ENCODE measurements around the gene AFDN.
A peak's percentile ranks its signal among the peaks of the same experiment; 100 is the strongest.
"Not testable (repeated sequence)": the region's sequence is repeated elsewhere in the genome, so short reads cannot be mapped to it uniquely, and the experiment has no call there.

The AFDN gene

GRCh38 chr6:167956491-167956890 lies 129.8 kb downstream of the AFDN start:
- DNase-seq = no peak

- DNase-seq = no peak
Measured at GRCh38 chr6:167956983-167957492, 130.3 kb downstream of the AFDN start.

DNA sequence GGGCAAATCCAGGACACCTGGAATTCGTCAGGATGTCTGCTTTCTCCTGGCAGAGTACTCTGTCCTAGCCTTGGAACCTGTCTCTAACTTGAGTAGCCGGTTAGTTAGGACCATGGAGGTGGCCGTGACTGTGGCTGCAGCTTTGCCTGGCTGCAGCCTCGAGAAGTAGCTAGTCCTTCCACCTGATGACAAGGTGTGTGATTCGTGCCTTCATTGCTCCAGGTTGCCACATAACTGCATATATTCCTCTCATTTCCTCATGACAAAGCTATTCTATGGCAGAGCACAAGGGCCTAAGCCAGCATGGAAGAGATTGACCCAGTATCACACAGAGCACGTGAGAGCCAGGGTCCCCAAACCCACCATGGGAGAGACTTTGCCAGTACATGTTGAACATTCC lies 130.9 kb downstream of the AFDN start:
- DNase-seq = no peak

- no peak for DNase-seq
Measured at GRCh38 chr6:167960579-167960978, 133.9 kb downstream of the AFDN start.

- no peak for DNase-seq
Measured at GRCh38 chr6:167962711-167963110, 136.0 kb downstream of the AFDN start.

- no peak for DNase-seq
Measured at GRCh38 chr6:167963589-167964057, 136.9 kb downstream of the AFDN start.

- no peak for DNase-seq
Measured at GRCh38 chr6:167965592-167966539, 139.2 kb downstream of the AFDN start.

DNA sequence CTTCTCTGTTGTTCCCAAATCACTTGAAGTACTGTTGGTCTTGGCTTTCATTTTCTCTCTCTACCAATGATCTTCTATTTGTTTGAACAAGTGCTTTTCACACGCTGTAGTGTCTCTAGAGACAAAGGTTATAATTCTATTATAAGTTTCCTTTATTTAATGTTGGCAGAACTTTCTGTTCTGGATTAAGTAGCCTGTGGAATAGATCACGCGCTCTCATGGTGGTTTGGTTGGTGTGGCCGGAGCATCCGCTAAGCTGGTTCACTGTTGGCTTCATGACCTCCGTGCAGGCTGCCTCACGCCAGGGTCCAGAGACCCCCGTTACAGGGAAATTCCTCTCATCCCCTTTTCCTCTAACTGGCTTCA lies 139.8 kb downstream of the AFDN start:
- no peak for DNase-seq

DNA sequence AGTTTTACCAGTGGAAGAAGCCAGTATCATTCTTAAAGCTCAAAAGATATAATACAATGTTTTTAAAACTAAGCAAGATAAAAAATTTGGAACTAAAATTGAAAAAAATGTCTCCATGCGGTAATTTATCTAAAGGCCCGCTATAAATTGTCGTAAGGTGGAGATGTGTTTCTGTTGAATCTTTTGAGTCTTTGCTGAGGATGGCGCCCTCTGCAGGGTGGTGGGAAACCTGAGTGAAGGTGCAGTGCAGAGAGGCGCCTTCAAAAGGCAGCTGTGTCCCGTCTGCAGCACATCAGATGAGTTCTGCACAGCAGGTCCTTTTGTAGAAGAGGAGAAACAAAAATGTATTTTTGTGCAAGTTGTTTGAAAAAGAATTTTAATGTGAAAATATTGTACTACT lies 141.4 kb downstream of the AFDN start:
- peak in 2 of 3 experiments; percentile 5 to 33 for DNase-seq

DNA sequence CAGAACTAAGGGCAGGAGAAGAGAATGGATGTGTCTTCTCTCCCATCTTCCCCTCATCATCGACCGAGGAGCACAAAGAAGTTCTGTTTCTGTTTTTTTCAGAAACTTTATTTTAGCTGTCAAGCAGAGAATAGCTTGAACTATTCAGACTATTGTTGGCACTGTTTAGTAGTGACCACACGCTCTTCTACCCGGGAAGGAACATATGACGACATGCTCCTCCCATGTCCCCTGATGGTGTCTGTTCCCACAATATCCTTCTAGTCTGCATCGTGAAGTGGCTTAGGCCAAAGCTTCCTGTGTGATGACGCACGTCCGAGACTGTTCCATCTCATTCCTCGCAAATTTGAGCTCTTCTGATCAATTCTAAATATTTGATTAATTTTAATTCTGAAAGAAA lies 143.5 kb downstream of the AFDN start:
- no peak for DNase-seq

DNA sequence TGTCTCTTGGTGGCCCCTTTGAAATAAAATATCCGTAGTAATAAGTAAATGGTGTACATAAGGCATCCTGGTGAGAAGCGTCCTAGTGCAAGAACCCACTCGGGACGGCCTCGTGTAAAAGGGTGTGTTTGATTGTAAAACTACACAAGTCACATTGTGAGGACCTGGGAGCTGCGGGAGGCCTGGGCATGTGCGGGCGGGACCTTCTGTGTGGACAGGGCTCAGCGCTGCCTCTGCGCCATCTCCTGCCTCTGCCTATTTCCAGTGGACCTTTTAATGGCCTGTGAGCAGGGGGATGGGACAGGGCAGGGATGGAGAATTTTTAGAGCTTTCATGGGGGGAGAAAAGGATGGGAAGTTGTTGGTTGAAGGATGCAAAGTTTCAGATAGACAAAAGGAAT lies 145.5 kb downstream of the AFDN start:
- DNase-seq = no peak

- DNase-seq = no peak
Measured at GRCh38 chr6:167973148-167973885, 146.6 kb downstream of the AFDN start.

GRCh38 chr6:167974640-167975344 lies 148.1 kb downstream of the AFDN start:
- no peak for DNase-seq

DNA sequence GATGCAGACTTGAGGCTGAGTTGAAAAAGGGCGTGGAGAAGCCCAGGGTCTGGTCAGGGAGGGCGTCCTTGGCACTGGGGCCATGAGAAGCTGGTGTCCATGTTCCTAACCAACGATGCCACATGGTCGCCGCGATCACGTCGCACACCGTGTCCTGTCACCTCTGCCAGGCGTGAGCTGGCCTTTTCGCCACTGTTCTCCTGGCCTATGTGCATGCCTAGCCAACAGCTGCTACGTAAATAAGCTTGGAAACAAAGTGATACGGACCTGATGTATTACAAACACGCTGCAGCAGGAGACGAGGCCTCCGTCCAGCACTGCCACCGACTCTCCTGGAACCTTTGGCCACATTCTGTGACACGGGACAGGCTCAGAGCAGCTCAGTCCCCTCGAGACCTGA lies 148.7 kb downstream of the AFDN start:
- no peak for DNase-seq

- not testable (repeated sequence) for DNase-seq
Measured at GRCh38 chr6:167976116-167976657, 149.5 kb downstream of the AFDN start.

DNA sequence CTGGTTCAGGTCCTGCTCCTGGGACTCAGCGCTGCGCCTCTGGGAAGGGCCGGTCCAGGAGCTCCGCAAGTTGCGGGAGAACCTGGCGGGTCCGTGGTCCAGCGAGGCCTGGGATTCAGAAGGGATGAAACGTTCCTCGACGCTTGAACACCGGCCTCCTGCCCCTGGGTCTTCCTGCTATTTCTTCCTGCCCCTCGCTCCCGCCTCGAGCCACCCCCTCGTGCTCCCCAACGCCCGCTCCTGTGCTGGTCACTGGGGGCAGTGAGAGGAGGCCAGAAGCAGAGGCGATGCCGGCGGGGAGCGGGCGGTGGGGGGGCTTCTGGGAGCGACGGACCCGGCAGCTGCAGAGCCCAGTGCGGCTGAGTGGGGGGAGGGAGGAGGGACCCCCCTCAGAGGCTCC lies 150.0 kb downstream of the AFDN start:
- DNase-seq = no peak

GRCh38 chr6:167977717-167978467 lies 151.2 kb downstream of the AFDN start:
- no peak for DNase-seq

GRCh38 chr6:167978607-167979006 lies 151.9 kb downstream of the AFDN start:
- DNase-seq = no peak

DNA sequence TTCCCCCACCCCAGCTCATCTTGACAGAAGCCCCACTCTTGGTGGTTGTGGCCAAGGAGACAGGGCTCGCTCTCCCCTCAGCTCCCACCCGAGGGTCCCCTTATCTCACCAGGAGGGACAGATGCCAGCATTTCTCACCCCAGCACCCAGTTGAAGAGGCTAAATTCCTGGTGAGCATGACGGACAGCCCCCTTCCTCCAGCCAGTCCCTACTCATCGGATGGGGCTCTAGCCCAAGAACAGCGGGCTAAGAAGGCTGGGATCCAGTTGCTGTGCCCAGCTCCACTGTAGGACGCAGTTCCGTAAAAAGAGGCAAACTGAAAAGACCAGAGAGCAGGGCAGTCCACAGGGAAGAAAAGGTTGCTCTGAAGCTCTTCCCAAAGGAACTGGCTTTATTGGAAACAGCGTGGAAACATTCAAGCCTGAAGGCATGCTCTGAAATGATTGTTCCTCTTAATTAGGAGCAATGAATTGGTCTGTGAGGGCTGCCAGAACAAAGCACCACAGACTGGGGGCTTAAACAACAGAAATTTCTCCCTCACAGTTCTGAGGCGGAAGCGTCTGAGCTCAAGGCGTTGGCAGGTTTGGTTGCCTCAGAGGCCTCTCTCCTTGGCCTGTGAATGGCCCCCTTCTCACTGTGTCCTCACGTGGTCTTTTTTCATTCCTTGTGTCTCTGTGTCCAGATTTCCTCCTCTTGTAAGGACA lies 152.9 kb downstream of the AFDN start:
- no peak for DNase-seq

- no peak for DNase-seq
Measured at GRCh38 chr6:167980911-167981580, 154.3 kb downstream of the AFDN start.

Data from NCI-H1417 (cell line).